OCI-LY1 (cell line): ENCODE data around the gene DNM2.

Experiments used
- CTCF ChIP-seq: fragments of 200-600 bp; sonication (generic), shearing (Covaris generic); IDR thresholded peaks from 2 replicates; pipeline ENCODE4 v1.5.1; 2017; ENCODE audit warnings: mild to moderate bottlenecking, antibody characterized with exemption, low read length, moderate library complexity, mixed read lengths
- EZH2 ChIP-seq: fragments of 200-600 bp; sonication (generic), shearing (Covaris generic); IDR thresholded peaks from 2 replicates; pipeline ENCODE4 v1.8.0; 2017; ENCODE audit warnings: borderline replicate concordance, mixed run types, mild to moderate bottlenecking, antibody characterized with exemption, low read length, moderate library complexity, mixed read lengths

GRCh38 chr19:10788146-10788545, 70.3 kb downstream of the DNM2 start:
- TF ChIP-seq CTCF: no peak
- TF ChIP-seq EZH2: no peak
